ENCODE measurements around the gene METTL4.

METTL4 gene

GRCh38 chr18:2538236-2538635, 33.1 kb downstream of the METTL4 start:
- no peaks in the 10 kb centered on the region for H3K79me1 ChIP-seq (ENCODE audit: low read length)
- no peak for DNase-seq
- no peak overlapping the region for H3K23ac ChIP-seq (ENCODE audit: low read length)
- no peak overlapping the region for H3K4me2 ChIP-seq (ENCODE audit: low read length)
- H2BK12ac ChIP-seq (ENCODE audit: low read length): no peak overlapping the region
- H4K91ac ChIP-seq (ENCODE audit: low read depth, low read length): no peak overlapping the region
- no peak overlapping the region for H3K27ac ChIP-seq (ENCODE audit: low read depth, low read length)
- no peak overlapping the region for H2AK5ac ChIP-seq (ENCODE audit: low read length)
- no peaks in the 10 kb centered on the region for H3K79me2 ChIP-seq (ENCODE audit: control insufficient read depth, insufficient read depth, low read length, poor library complexity)
- H3K9ac ChIP-seq (ENCODE audit: low read length): no peak overlapping the region
- H2BK5ac ChIP-seq (ENCODE audit: low read depth, low read length, poor library complexity): no peak overlapping the region
- H3K4me1 ChIP-seq (ENCODE audit: control insufficient read depth in 1 of 2, insufficient read depth in 2 of 2, low read length in 2 of 2): peaks cover 0 to 5% of the 10 kb centered on the region in 2 experiments
- no peak overlapping the region for H4K8ac ChIP-seq (ENCODE audit: low read depth, low read length)
- no CpG with 5 or more reads among the region's 1 CpG for WGBS (ENCODE audit: extremely low coverage, insufficient coverage, insufficient read length)
- no peak overlapping the region for H4K12ac ChIP-seq (ENCODE audit: low read depth, low read length)
- no peak overlapping the region for H2AFZ ChIP-seq (ENCODE audit: insufficient read depth, low read length, poor library complexity)
- no peaks in the 10 kb centered on the region for H3K36me3 ChIP-seq (ENCODE audit: control insufficient read depth in 1 of 2, insufficient read depth in 2 of 2, low read length in 2 of 2)
- H2BK120ac ChIP-seq (ENCODE audit: insufficient read depth, low read length, poor library complexity): no peak overlapping the region
- H3K4me3 ChIP-seq (ENCODE audit: low read depth, low read length): no peak overlapping the region
- no peaks in the 10 kb centered on the region for H3K9me3 ChIP-seq (ENCODE audit: insufficient read depth, low read depth, low read length)
- no peaks in the 10 kb centered on the region for H3K27me3 ChIP-seq (ENCODE audit: insufficient read depth, low read length)
- no peak overlapping the region for H3K14ac ChIP-seq (ENCODE audit: low read length)
- no peak overlapping the region for H3K4ac ChIP-seq (ENCODE audit: low read depth, low read length)
- no peak overlapping the region for H3K18ac ChIP-seq (ENCODE audit: low read length)

GRCh38 chr18:2537296-2537695, 34.0 kb downstream of the METTL4 start:
- Histone ChIP-seq H2AK5ac (ENCODE audit: low read length) (no peak overlapping the region), H4K91ac (ENCODE audit: low read depth, low read length) (no peak overlapping the region), H3K18ac (ENCODE audit: low read length) (no peak overlapping the region), H3K4me1 (ENCODE audit: control insufficient read depth in 1 of 2, insufficient read depth in 2 of 2, low read length in 2 of 2) (peaks cover 0 to 5% of the 10 kb centered on the region in 2 experiments), H3K27me3 (ENCODE audit: insufficient read depth, low read length) (no peaks in the 10 kb centered on the region), H4K8ac (ENCODE audit: low read depth, low read length) (no peak overlapping the region), H3K27ac (ENCODE audit: low read depth, low read length) (no peak overlapping the region), H2AFZ (ENCODE audit: insufficient read depth, low read length, poor library complexity) (no peak overlapping the region), H3K23ac (ENCODE audit: low read length) (no peak overlapping the region), H3K36me3 (ENCODE audit: control insufficient read depth in 1 of 2, insufficient read depth in 2 of 2, low read length in 2 of 2) (no peaks in the 10 kb centered on the region), H2BK120ac (ENCODE audit: insufficient read depth, low read length, poor library complexity) (no peak overlapping the region), H3K79me1 (ENCODE audit: low read length) (no peaks in the 10 kb centered on the region), H3K79me2 (ENCODE audit: control insufficient read depth, insufficient read depth, low read length, poor library complexity) (no peaks in the 10 kb centered on the region), H3K9me3 (ENCODE audit: insufficient read depth, low read depth, low read length) (peaks cover 1% of the 10 kb centered on the region), H3K14ac (ENCODE audit: low read length) (no peak overlapping the region), H3K4ac (ENCODE audit: low read depth, low read length) (no peak overlapping the region), H2BK5ac (ENCODE audit: low read depth, low read length, poor library complexity) (no peak overlapping the region), H3K9ac (ENCODE audit: low read length) (no peak overlapping the region), H3K4me2 (ENCODE audit: low read length) (no peak overlapping the region), H3K4me3 (ENCODE audit: low read depth, low read length) (no peak overlapping the region), H2BK12ac (ENCODE audit: low read length) (no peak overlapping the region), H4K12ac (ENCODE audit: low read depth, low read length) (no peak overlapping the region)
- DNase-seq: no peak
- WGBS (ENCODE audit: extremely low coverage, insufficient coverage, insufficient read length): no CpG with 5 or more reads among the region's 3 CpGs

GRCh38 chr18:2536493-2536892, 34.8 kb downstream of the METTL4 start:
- Histone ChIP-seq H3K4ac (ENCODE audit: low read depth, low read length) (no peak overlapping the region), H3K9me3 (ENCODE audit: insufficient read depth, low read depth, low read length) (peaks cover 2% of the 10 kb centered on the region), H3K27ac (ENCODE audit: low read depth, low read length) (peak overlapping the region; percentile 75), H2AK5ac (ENCODE audit: low read length) (no peak overlapping the region), H4K91ac (ENCODE audit: low read depth, low read length) (no peak overlapping the region), H3K27me3 (ENCODE audit: insufficient read depth, low read length) (no peaks in the 10 kb centered on the region), H3K36me3 (ENCODE audit: control insufficient read depth in 1 of 2, insufficient read depth in 2 of 2, low read length in 2 of 2) (no peaks in the 10 kb centered on the region), H3K4me1 (ENCODE audit: control insufficient read depth in 1 of 2, insufficient read depth in 2 of 2, low read length in 2 of 2) (peaks cover 0 to 5% of the 10 kb centered on the region in 2 experiments), H2BK5ac (ENCODE audit: low read depth, low read length, poor library complexity) (no peak overlapping the region), H3K79me1 (ENCODE audit: low read length) (no peaks in the 10 kb centered on the region), H3K4me2 (ENCODE audit: low read length) (no peak overlapping the region), H2BK12ac (ENCODE audit: low read length) (no peak overlapping the region), H3K4me3 (ENCODE audit: low read depth, low read length) (no peak overlapping the region), H3K14ac (ENCODE audit: low read length) (no peak overlapping the region), H3K79me2 (ENCODE audit: control insufficient read depth, insufficient read depth, low read length, poor library complexity) (no peaks in the 10 kb centered on the region), H4K8ac (ENCODE audit: low read depth, low read length) (no peak overlapping the region), H3K9ac (ENCODE audit: low read length) (no peak overlapping the region), H4K12ac (ENCODE audit: low read depth, low read length) (no peak overlapping the region), H3K23ac (ENCODE audit: low read length) (no peak overlapping the region), H3K18ac (ENCODE audit: low read length) (no peak overlapping the region), H2AFZ (ENCODE audit: insufficient read depth, low read length, poor library complexity) (no peak overlapping the region), H2BK120ac (ENCODE audit: insufficient read depth, low read length, poor library complexity) (no peak overlapping the region)
- WGBS (ENCODE audit: extremely low coverage, insufficient coverage, insufficient read length): no CpG with 5 or more reads among the region's 4 CpGs
- peak; percentile 54 to 78 for DNase-seq

GRCh38 chr18:2536063-2536462, 35.2 kb downstream of the METTL4 start:
- Histone ChIP-seq H3K27ac (ENCODE audit: low read depth, low read length) (peak overlapping the region; percentile 75), H2BK5ac (ENCODE audit: low read depth, low read length, poor library complexity) (no peak overlapping the region), H3K14ac (ENCODE audit: low read length) (no peak overlapping the region), H3K79me2 (ENCODE audit: control insufficient read depth, insufficient read depth, low read length, poor library complexity) (no peaks in the 10 kb centered on the region), H3K18ac (ENCODE audit: low read length) (no peak overlapping the region), H3K9me3 (ENCODE audit: insufficient read depth, low read depth, low read length) (peaks cover 2% of the 10 kb centered on the region), H3K27me3 (ENCODE audit: insufficient read depth, low read length) (no peaks in the 10 kb centered on the region), H3K4me3 (ENCODE audit: low read depth, low read length) (no peak overlapping the region), H2BK12ac (ENCODE audit: low read length) (no peak overlapping the region), H3K9ac (ENCODE audit: low read length) (no peak overlapping the region), H3K79me1 (ENCODE audit: low read length) (no peaks in the 10 kb centered on the region), H4K91ac (ENCODE audit: low read depth, low read length) (peak overlapping the region; percentile 35), H3K36me3 (ENCODE audit: control insufficient read depth in 1 of 2, insufficient read depth in 2 of 2, low read length in 2 of 2) (no peaks in the 10 kb centered on the region), H3K4me2 (ENCODE audit: low read length) (no peak overlapping the region), H3K4me1 (ENCODE audit: control insufficient read depth in 1 of 2, insufficient read depth in 2 of 2, low read length in 2 of 2) (peaks cover 0 to 5% of the 10 kb centered on the region in 2 experiments), H2BK120ac (ENCODE audit: insufficient read depth, low read length, poor library complexity) (no peak overlapping the region), H2AFZ (ENCODE audit: insufficient read depth, low read length, poor library complexity) (no peak overlapping the region), H4K8ac (ENCODE audit: low read depth, low read length) (no peak overlapping the region), H2AK5ac (ENCODE audit: low read length) (no peak overlapping the region), H3K23ac (ENCODE audit: low read length) (no peak overlapping the region), H3K4ac (ENCODE audit: low read depth, low read length) (no peak overlapping the region), H4K12ac (ENCODE audit: low read depth, low read length) (no peak overlapping the region)
- peak in 1 of 2 donors; percentile 38 for DNase-seq
- no CpG with 5 or more reads among the region's 2 CpGs for WGBS (ENCODE audit: extremely low coverage, insufficient coverage, insufficient read length)
